GM19240 (cell line): Measurements from ENCODE around the gene CEP70.
"Not testable (repeated sequence)": the region's sequence is repeated elsewhere in the genome, so short reads cannot be mapped to it uniquely, and the experiment has no call there.

ENCODE experiments used
- DNase-seq: peaks from one replicate; pipeline ENCODE4 v3.0.0; 2011; ENCODE audit warnings: low spot score; ENCODE audit not compliant: insufficient read length

The CEP70 gene

DNA sequence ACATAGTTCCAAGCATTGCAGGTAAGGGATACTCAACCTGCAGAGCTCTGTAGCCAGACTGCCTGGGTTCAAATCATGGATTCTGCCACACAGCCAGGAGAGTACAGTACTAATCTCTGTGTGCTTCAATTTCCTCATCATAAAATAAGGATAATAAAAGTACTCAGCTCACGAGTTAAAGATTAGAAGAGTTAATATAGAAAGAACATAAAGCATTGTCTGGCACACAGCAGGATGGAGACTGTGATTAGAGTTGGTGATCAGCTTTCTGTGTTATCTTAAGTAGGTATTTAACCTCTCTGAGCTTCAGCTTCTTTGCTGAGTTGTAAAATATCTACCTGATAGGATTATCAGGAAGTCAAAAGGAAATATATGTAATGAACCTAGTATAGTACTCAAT, 2.7 kb downstream of the CEP70 start:
- DNase-seq = no peak

DNA sequence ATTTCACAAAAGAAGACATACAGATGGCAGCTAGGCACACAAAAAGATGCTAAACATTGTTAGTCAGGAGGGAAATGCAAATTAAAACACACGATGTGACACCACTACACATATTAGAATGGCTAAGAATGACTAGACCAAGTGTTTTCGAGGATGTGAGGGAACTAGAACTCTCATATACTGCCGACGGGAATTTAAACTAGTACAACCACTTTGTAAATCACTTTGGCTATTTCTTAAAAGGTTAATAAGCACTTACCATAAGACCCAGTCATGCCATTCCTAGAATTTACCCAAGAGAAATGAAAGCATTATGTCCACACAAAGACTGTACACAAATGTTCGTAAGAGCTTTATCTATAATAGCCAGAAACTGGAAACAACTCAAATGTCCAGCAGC, 5.6 kb downstream of the CEP70 start:
- no peak for DNase-seq

DNA sequence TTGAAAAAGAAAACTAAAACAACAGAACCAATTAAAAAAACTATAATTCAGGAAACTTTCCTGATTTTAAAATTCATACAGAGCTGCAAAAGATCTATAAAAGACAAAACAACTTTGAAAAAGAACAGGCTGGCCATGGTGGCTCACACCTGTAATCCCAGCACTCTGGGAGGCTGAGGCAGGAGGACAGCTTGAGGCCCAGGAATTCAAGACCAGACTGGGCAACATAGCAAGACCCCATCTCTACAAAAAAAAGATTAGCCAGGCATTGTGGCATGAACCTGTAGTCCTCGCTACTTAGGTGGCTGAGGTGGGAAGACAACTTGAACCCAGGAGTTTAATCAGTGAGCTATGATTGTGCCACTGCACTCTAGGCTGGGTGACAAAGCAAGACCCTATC, 6.7 kb downstream of the CEP70 start:
- no peak for DNase-seq

DNA sequence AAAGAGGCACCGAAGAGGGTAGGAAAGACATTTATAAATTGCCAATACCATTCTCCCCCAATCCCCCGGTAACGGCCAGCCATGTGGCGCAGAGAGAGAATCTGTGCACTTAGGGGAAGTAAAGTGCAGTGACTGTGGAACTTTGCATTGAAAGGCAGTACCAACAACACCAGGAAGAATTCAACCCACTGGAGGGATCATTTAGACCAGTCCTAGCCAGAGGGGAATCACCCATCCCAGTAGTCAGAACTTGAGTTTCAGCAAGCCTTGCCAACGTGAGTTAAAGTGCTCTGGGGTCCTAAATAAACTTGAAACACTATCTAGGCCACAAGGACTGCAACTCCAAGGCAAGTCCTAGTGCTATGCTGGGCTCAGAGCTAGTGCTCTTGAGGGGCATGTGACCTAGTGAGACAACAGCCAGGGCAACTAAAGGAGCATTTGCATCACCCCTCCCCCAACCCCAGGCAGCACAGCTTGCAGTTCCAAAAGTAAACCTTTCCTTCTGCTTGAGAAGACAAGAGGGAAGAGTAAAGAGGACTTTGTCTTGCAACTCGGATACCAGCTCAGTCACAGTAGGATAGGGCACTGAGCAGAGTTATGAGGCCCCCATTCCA, 15.0 kb downstream of the CEP70 start:
- no peak for DNase-seq

DNA sequence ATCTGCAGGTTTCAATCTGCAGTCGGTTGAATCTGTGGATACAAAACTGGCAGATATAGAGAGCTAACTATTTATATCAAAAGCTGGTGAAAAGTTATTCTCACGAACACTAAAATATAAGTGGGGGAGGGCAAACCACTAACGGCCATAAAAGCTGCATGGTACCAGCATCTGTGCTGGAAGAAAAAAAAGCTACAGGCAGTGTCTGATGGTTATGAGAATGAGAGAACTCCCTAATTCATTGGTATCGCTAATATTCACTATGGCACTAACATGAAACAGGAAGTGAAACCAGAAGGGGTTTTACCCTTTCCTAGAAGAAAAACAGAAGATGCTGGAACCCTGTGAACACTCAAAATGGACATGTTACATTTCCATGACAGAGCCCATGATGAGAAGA, 15.9 kb downstream of the CEP70 start:
- no peak for DNase-seq

DNA sequence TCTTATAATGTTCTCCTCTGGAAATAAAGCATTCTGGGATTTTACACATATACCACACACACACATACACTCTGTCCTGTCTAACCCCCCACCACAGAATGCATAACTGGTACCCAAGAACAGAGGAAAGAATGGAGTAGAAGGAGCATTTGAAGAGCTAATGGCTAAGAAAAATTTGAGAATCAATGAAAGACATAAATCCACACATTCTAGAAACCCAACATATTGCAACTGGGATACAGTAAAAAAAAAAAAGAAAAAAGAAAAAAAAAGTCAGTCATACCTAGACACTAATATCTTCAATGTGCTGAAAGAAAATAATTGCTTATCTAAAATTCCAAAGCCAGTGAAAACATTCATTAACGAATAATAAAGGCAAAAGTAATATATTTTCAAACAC, 20.9 kb downstream of the CEP70 start:
- DNase-seq = no peak

DNA sequence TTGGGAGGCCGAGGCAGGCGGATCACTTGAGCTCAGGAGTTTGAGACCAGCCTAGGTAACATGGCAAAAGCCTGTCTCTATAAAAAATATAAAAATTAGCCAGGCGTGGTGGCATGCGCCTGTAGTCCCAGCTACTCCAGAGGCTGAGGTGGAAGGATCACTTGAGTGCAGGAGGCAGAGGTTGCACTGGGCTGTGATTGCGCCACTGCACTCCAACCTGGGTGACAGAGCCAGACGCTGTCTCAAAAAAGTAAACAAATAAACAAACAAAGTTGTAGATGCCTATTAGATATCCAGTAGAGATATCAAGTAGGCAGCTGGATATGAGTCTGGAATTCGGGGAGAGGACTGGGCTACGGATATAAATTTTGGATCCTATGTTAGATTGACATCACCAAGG, 24.4 kb downstream of the CEP70 start:
- not testable (repeated sequence) for DNase-seq

DNA sequence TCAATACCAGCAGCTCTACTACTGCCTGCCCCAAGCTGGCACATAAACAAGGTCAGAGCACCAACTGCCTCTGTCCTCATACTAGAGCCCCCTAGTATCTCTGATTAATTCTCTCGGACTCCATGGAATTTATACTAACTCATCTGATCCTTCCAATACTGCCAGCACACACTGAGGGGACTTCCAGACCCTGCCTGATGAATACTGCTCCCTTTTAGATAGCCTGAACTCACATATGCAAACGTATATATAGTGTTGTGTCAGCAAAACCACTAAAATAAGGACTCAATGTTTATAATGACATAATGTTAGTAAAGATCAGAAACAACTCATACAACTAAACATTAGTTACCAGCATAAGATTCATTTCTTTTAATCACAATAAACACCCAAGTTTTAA, 25.0 kb downstream of the CEP70 start:
- no peak for DNase-seq

DNA sequence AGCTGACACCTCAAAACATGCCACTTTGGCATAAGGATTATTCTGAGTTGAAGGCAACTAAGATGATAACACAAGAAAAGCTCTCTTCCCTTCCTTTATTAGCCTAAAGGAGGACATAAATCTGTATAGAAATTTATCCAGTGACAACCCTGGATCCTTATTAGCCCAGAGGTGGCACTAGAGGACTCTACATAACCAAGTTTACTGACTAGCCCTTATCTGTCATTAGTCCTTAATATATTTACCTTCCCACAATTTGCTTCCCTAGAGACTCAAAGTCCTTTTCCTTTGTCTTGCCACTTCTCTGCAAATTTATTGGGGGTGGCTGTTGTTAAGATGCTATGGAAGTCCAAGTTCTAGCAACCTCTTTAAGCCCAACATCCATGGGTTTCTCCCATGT, 26.7 kb downstream of the CEP70 start:
- DNase-seq = no peak

DNA sequence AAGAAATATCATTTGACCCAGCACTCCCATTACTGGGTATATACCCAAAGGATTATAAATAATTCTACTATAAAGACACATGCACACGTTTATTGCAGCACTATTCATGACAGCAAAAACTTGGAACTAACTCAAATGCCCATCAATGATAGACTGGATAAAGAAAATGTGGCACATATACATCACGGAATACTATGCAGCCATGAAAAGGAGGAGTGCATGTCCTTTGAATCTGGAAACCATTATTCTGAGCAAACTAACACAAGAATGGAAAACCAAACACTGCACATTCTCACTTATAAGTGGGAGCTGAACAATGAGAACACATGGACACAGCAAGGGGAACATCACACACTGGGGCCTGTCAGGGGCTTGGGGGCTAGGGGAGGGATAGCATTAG, 27.8 kb downstream of the CEP70 start:
- DNase-seq = not testable (repeated sequence)

DNA sequence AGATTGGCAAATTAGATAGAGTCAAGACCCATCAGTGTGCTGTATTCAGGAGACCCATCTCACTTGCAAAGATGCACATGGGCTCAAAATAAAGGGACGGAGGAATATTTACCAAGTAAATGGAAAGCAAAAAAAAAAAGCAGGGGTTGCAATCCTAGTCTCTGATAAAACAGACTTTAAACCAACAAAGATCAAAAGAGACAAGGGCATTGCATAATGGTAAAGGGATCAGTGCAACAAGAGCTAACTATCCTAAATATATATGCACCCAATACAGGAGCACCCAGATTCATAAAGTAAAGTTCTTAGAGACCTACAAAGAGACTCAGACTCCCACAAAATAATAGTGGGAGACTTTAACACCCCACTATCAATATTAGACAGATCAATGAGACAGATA, 31.2 kb downstream of the CEP70 start:
- not testable (repeated sequence) for DNase-seq

DNA sequence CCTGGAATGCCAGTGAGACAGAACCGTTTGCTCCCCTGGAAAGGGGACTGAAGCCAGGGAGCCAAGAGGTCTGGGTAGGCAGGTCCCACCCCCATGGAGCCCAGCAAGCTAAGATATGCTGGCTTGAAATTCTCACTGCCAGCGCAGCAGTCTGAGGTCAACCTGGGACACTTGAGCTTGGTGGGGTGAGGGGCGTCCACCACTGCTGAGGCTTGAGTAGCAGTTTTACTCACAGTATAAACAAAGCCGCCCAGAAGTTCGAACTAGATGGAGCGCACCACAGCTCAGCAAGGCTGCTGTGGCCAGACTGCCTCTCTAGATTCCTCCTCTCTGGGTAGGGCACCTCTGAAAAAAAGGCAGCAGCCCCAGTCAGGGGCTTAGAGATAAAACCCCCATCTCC, 33.6 kb downstream of the CEP70 start:
- no peak for DNase-seq

DNA sequence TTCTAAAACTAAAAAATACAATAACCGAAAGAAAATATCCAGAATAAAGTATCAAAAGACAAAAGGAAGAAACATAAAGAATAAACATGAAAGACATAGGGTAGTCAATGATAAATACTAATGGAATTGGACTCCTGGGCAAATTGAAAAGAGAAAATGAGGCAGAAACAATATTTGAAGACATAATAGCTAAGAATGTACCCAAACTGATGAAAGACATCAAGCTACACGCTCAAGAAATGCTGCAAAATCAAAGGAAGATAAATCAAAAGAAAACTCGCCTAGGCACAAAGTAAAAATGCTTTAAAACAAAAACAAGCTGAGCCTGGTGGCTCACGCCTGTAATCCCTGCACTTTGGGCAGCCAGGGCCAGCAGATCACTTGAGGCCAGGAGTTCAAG, 34.9 kb downstream of the CEP70 start:
- no peak for DNase-seq

DNA sequence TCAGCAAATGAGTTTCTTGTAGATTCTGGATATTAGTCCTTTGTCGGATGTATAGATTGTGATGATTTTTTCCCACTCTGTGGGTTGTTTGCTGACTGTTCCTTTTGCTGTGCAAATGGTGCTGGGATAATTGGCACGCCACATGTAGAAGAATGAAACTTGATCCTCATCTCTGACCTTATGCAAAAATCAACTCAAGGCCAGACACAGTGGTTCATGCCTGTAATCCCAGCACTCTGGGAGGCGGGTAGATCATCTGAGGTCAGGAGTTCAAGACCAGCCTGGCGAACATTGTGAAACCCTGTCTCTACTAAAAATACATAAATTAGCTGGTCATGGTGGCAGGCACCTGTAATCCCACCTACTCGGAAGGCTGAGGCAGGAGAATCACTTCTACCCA, 39.3 kb downstream of the CEP70 start:
- not testable (repeated sequence) for DNase-seq

DNA sequence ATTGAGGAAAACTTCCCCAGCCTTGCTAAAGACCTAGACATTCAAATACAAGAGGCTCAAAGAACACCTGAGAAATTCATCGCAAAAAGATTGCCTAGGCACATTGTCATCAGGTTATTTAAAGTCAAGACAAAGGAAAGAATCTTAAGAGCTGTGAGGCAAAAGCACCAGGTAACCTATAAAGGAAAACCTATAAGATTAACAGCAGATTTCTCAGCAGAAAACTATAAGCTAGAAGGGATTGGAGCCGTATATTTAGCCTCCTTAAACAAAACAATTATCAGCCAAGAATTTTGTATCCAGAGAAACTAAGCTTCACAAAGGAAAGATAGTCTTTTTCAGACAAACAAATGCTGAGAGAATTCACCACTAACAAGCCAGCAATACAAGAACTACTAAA, 43.1 kb downstream of the CEP70 start:
- not testable (repeated sequence) for DNase-seq

DNA sequence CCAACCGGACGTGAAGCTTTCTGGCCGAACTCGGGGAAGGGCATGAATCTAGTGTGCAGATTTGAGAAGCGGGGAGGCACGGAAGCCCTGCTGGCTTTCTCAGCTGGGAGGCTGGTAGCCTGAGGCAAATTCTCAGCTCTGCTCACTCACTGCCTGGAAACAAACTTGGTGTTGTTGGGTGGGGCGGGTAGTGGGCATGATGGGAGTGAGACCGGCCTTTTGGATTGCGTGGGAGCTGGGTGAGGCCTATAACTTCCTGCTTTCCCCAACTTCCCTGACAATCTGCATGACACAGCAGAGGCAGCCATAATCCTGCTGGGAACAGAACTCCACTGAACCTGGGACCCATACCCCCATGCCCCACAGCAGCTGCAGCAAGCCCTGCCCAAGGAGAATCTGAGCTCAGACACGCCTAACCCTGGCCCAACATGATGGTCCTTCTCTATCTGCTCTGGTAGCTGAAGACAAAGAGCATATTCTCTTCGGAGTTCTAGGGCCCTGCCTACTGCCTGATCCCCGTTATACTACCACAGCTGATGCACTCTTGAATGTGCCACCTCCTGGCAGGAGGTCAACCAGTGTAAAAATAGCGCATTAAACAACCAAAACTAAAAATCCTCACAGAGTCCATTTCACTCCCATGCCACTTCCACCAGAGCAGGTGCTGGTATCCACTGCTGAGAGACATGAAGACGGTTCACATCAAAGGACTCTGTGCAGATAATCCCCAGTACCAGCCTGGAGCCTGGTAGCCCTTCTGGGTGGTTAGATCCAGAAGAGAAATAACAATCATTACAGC, 44.7 kb downstream of the CEP70 start:
- DNase-seq = no peak

DNA sequence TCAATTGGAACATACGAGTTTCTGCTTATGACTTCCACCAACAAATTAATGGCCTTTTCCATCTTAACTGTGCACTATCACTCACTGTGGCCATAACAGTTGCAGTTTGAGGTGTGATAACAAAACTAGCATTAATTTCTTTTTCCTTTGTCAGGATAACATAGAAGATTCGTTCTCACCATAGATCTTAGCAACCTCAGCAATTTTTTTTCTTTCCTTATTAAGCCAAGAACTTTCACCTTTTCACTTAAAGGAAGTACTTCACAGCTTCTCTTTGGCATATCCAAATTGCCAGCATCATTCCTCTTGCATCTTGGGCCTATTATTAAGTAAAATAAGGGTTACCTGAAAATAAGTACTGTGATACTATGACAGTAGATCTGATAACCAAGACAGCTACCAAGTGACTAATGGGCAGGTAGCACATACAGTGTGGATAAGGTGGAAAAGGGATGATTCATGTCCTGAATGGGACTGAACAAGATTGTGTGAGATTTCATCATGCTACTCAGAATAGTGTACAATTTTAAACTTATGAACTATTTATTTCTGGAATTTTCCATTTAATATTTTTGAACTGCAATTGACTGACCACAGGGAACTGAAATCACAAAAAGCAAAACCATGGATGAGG, 46.6 kb downstream of the CEP70 start:
- no peak for DNase-seq

DNA sequence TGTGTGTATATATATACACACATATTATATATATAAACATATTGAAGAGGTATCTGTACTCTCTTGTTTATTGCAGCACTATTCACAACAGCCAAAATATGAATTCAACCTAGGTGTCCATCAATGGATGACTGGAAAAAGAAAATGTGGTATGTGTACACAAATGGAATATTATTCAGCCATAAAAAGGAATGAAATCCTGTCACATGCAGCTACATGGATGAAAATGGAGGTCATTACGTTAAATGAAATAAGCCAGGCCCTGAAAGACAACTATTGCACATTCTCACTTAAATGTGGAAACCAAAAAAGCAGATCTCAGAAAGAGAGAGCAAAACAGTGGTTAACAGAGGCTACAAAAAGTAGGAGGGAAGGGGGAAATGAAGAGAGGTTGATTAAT, 49.5 kb downstream of the CEP70 start:
- no peak for DNase-seq

DNA sequence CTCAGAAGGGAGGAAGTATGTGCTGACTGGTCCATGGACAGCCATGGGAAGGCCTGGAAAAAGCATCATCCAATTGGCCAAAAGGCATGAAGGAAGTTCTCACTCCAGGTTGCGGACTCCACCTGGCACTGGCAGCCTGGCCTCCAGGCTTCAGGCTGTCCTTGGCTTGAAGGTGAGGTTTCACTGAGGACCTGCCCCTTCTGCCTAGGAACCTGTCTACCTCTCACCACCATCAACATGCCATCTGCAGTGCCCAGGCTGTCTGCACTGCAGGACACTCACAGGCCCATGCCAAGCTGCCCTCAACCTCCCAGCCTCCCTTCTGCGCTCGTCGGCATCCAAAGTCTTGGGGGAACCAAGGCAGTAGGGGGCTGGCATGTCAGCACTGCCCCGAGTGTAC, 51.1 kb downstream of the CEP70 start:
- DNase-seq = no peak

DNA sequence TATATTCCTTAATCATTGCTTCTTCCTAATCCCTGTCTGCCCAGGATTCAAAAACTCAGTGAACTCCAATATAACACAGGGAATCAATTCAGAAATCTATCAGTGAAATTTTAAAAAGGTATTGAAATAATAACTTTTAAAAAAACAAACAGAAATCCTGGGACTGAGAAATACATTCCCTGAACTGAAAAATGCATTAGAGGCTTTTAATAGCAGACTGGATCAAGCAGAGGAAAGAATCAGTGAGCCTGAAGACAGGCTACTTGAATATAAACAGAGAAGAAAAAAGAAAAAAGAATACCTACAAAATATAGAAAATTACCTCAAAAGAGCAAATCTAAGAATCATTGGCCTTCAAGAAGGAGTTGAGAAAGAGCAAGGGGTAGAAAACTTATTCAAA, 54.7 kb downstream of the CEP70 start:
- DNase-seq = no peak

DNA sequence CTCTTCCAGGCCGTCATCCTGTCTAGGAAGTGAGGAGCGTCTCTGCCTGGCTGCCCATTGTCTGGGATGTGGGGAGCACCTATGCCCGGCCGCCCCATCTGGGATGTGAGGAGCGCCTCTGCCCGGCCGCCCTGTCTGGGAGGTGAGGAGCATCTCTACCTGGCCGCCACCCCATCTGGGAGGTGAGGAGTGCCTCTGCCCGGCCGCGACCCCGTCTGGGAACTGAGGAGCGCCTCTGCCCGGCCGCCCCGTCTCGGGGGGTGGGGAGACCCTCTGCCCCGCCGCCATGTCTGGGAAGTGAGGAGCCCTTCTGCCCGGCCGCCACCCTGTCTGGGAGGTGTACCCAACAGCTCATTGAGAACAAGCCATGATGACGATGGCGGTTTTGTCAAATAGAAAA, 72.6 kb downstream of the CEP70 start:
- DNase-seq = not testable (repeated sequence)

DNA sequence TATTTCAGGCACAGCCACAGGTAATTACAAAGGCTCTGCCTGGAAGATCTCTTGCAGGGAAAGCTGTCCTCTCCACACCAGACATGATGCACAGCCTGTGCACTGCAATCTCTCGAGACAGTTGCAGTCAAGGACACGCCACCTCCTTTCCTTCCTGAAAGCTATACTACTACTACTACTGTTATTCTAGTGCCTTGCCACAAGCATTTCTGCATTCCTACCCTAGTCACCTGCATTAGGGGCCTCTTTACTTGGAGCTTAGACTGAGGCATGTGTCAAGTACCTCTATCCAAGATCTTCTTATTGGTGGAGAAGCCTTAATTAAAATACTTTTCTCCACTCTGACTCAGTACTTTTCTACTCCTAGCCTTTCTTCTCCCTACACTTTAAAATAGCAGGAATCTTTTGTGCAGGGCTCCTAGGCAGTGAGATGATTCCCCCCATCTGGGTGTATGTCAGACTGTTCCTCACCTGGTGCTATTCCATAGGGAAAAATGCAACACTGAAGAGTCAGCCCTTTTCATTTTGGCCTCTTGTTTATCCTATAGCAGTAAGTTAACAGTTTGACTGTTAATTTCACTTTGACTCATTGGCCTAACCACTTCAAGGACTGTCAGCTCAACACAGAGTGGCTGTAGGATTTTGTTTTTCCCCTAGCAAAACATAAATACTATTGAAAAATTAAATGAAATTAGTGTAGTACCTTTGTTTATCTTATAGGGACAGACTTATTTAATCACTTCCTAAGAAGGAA, 80.8 kb downstream of the CEP70 start:
- peak; percentile 14 for DNase-seq
